ENCODE measurements around the gene ATP8B1.

GRCh38 chr18:57790316-57790715, 12.8 kb downstream of the ATP8B1 start:
- TF ChIP-seq CTCF (IDR thresholded peaks at IDR 0.05; ENCODE audit: borderline replicate concordance, extremely low read depth, low read length, poor library complexity, severe bottlenecking), result no peak
- no peak for TF ChIP-seq EZH2 (IDR thresholded peaks at IDR 0.05; ENCODE audit: borderline replicate concordance, low read depth, low read length, severe bottlenecking)

All from DND-41 (cell line).